Mammary epithelial cell (primary cell): Measurements from ENCODE around the gene UNC13B.

ENCODE experiments used
- EZH2 ChIP-seq: IDR thresholded peaks from 2 replicates; pipeline ENCODE4 v1.6.1; 2012; ENCODE audit warnings: low read length, inconsistent platforms, borderline replicate concordance
- TF ChIP-seq, protein P1 (sequence below), 2 donors: IDR thresholded peaks in 1 of 2; conservative IDR thresholded peaks in 1 of 2; 2 replicates each; pipeline ENCODE4 v1.5.1; 2011 to 2012; ENCODE audit warnings: inconsistent platforms in 2 of 2, low read length in 2 of 2, mild to moderate bottlenecking in 2 of 2, control low read depth in 1 of 2, low read depth in 1 of 2; ENCODE audit not compliant: insufficient read depth in 1 of 2; ENCODE audit errors: extremely low read depth in 1 of 2

DNA sequence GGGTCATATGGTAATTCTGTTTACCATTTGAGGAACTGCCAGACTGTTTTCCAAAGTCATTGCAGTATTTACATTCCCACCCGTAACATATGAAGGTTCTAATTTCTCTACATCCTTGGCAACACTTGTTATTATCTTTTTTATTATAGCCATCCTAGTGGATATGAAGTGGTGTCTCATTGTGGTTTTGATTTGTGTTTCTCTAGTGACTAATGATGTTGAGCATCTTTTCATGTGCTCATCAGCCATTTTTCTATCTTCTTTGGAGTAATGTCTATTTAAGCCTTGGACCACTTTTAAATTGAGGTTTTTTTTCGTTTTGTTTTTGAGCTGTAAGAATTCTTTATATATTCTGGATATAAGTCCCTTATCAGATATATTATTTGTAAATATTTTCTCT, 195.3 kb downstream of the UNC13B start:
- TF ChIP-seq, protein P1, sequence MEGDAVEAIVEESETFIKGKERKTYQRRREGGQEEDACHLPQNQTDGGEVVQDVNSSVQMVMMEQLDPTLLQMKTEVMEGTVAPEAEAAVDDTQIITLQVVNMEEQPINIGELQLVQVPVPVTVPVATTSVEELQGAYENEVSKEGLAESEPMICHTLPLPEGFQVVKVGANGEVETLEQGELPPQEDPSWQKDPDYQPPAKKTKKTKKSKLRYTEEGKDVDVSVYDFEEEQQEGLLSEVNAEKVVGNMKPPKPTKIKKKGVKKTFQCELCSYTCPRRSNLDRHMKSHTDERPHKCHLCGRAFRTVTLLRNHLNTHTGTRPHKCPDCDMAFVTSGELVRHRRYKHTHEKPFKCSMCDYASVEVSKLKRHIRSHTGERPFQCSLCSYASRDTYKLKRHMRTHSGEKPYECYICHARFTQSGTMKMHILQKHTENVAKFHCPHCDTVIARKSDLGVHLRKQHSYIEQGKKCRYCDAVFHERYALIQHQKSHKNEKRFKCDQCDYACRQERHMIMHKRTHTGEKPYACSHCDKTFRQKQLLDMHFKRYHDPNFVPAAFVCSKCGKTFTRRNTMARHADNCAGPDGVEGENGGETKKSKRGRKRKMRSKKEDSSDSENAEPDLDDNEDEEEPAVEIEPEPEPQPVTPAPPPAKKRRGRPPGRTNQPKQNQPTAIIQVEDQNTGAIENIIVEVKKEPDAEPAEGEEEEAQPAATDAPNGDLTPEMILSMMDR (conservative IDR thresholded peaks at IDR 0.05 in 1 of 2, IDR thresholded peaks at IDR 0.05 in 1 of 2; ENCODE audit: extremely low read depth in 1 of 2, insufficient read depth in 1 of 2, low read depth in 1 of 2, low read length in 2 of 2), result no peak
- TF ChIP-seq EZH2, result no peak
